Measurements from ENCODE around the gene ZNF805. TPM values are rescaled to one million over a fixed set of nuclear protein-coding genes. Genes with fewer than 3 reads are reported as not detected.

Gene ZNF805
- total RNA-seq, 1 experiment from 2014 or later, result 9.2 TPM

- Histone ChIP-seq H2AFZ (ENCODE audit: low read depth, low read length, poor library complexity, severe bottlenecking) (no peak overlapping the region), H4K20me1 (ENCODE audit: insufficient read depth) (no peaks in the 10 kb centered on the region), H3K79me2 (ENCODE audit: insufficient read depth, low read length) (peaks cover 35% of the 10 kb centered on the region), H3K9ac (ENCODE audit: low read length) (no peak overlapping the region), H3K36me3 (ENCODE audit: control insufficient read depth in 1 of 2, insufficient read depth in 2 of 2, low read length in 2 of 2) (peaks cover 4 to 17% of the 10 kb centered on the region in 2 experiments; a peak in 3 of 4 replicates), H3K4me3 (replicated peaks in 1 of 2; ENCODE audit: low read depth in 1 of 2, low read length in 2 of 2) (no peak overlapping the region), H3K4me1 (ENCODE audit: control insufficient read depth in 1 of 2, insufficient read depth in 2 of 2, low read length in 2 of 2) (peaks cover 0 to 11% of the 10 kb centered on the region in 2 experiments; a peak in 3 of 4 replicates), H3K9me3 (ENCODE audit: control insufficient read depth in 1 of 2, insufficient read depth in 1 of 2, low read depth in 1 of 2, low read length in 2 of 2) (no peaks in the 10 kb centered on the region), H3K4me2 (ENCODE audit: low read length) (no peak overlapping the region), H3K9me2 (ENCODE audit: insufficient read depth) (no peaks in the 10 kb centered on the region), H3K27ac (ENCODE audit: low read depth, low read length) (no peak overlapping the region), H3K27me3 (ENCODE audit: insufficient read depth, low read length) (no peaks in the 10 kb centered on the region)
- intact Hi-C loops (cut with micrococcal nuclease), result no loop called here
- POLR2A ChIA-PET, result no interaction called here
- CTCF ChIA-PET, result no interaction called here
- TF ChIP-seq POLR2AphosphoS5 (IDR thresholded peaks at IDR 0.05; ENCODE audit: low read depth, low read length) (no peak), CEBPB (IDR thresholded peaks at IDR 0.05; ENCODE audit: low read depth) (no peak), ATF3 (IDR thresholded peaks at IDR 0.05) (no peak), POLR2A (IDR thresholded peaks at IDR 0.05; ENCODE audit: borderline replicate concordance, extremely low read depth, insufficient read depth, insufficient read length) (no peak), CTCF (IDR thresholded peaks at IDR 0.05 in 2 of 3, conservative IDR thresholded peaks at IDR 0.05 in 1 of 3; ENCODE audit: borderline replicate concordance in 1 of 3, insufficient read depth in 1 of 3, low read depth in 2 of 3, low read length in 2 of 3) (no peak), EGR1 (IDR thresholded peaks at IDR 0.05; ENCODE audit: low read depth) (no peak), CBX3 (IDR thresholded peaks at IDR 0.05; ENCODE audit: low read depth) (no peak), ELF1 (IDR thresholded peaks at IDR 0.05; ENCODE audit: borderline replicate concordance, low read depth) (no peak)
- RAD21 ChIA-PET (ENCODE audit: low non-redundant PET in 1 of 2, low total read pairs in 2 of 2, uncharacterized antibody in 2 of 2, unreplicated experiment in 2 of 2), result no interaction called here
- no peak for ATAC-seq
- no TSS peak for BruUV-seq (replicated peaks)
- no peak for DNase-seq (ENCODE audit: low read depth, low spot score)
Observed at GRCh38 chr19:57245959-57246358, 5.5 kb downstream of the ZNF805 start.

- TF ChIP-seq REST (IDR thresholded peaks at IDR 0.05; ENCODE audit: low read depth), result no peak
- TF ChIP-seq SP1 (IDR thresholded peaks at IDR 0.05; ENCODE audit: low read depth), result no peak
- no peak for TF ChIP-seq MAX (IDR thresholded peaks at IDR 0.05)
- TF ChIP-seq ATF3 (IDR thresholded peaks at IDR 0.05), result no peak
- no peak for ATAC-seq
- DNase-seq (ENCODE audit: low read depth, low spot score), result no peak
- no peak overlapping the region for H3K27ac ChIP-seq (ENCODE audit: low read depth, low read length)
- no peaks in the 10 kb centered on the region for H3K9me2 ChIP-seq (ENCODE audit: insufficient read depth)
- CTCF ChIA-PET, result no interaction called here
- H3K9ac ChIP-seq (ENCODE audit: low read length), result no peak overlapping the region
- intact Hi-C loops (cut with micrococcal nuclease), result no loop called here
- RAD21 ChIA-PET (ENCODE audit: low non-redundant PET in 1 of 2, low total read pairs in 2 of 2, uncharacterized antibody in 2 of 2, unreplicated experiment in 2 of 2), result no interaction called here
- H3K79me2 ChIP-seq (ENCODE audit: insufficient read depth, low read length), result peaks cover 8% of the 10 kb centered on the region; the same call in 1 of the 2 replicates
- no peaks in the 10 kb centered on the region for H4K20me1 ChIP-seq (ENCODE audit: insufficient read depth)
- no peaks in the 10 kb centered on the region for H3K27me3 ChIP-seq (ENCODE audit: insufficient read depth, low read length)
- H3K4me2 ChIP-seq (ENCODE audit: low read length), result no peak overlapping the region
- no peak overlapping the region for H2AFZ ChIP-seq (ENCODE audit: low read depth, low read length, poor library complexity, severe bottlenecking)
- peaks cover 10 to 30% of the 10 kb centered on the region in 2 experiments; a peak in 3 of 4 replicates for H3K36me3 ChIP-seq (ENCODE audit: control insufficient read depth in 1 of 2, insufficient read depth in 2 of 2, low read length in 2 of 2)
- POLR2A ChIA-PET, result no interaction called here
- H3K4me1 ChIP-seq (ENCODE audit: control insufficient read depth in 1 of 2, insufficient read depth in 2 of 2, low read length in 2 of 2), result no peaks in the 10 kb centered on the region
- no peak overlapping the region for H3K4me3 ChIP-seq (replicated peaks in 1 of 2; ENCODE audit: low read depth in 1 of 2, low read length in 2 of 2)
- no peaks in the 10 kb centered on the region for H3K9me3 ChIP-seq (ENCODE audit: control insufficient read depth in 1 of 2, insufficient read depth in 1 of 2, low read depth in 1 of 2, low read length in 2 of 2)
- no TSS peak for BruUV-seq (replicated peaks)
Observed at GRCh38 chr19:57248646-57249045, 8.2 kb downstream of the ZNF805 start.

All from HCT116 (cell line).